ENCODE measurements around the gene IL1RAPL1. TPM values are rescaled to one million over a fixed set of nuclear protein-coding genes. Genes with fewer than 3 reads are reported as not detected.

Gene IL1RAPL1
- total and polyA plus RNA-seq, 2 donors (not counting 3 experiments of a cell fraction or from before 2014, with no cell fraction given), result 0.79 to 1.3 TPM

- Histone ChIP-seq H3K4me2 (ENCODE audit: insufficient read depth, low read length) (no peak overlapping the region), H3K36me3 (ENCODE audit: control insufficient read depth in 2 of 2, extremely low read depth in 1 of 2, insufficient read depth in 2 of 2, low read length in 2 of 2) (no peaks in the 10 kb centered on the region), H3K4me1 (ENCODE audit: control insufficient read depth, extremely low read depth, insufficient read depth, low read length) (no peaks in the 10 kb centered on the region), H4K20me1 (replicated peaks; ENCODE audit: control insufficient read depth, extremely low read depth, insufficient read depth, low read length) (no peaks in the 10 kb centered on the region), H3K79me2 (ENCODE audit: control insufficient read depth, insufficient read depth, low read length) (no peaks in the 10 kb centered on the region), H3K4me3 (replicated peaks in 1 of 3; ENCODE audit: insufficient read depth in 1 of 3, low read depth in 1 of 3, low read length in 3 of 3) (no peak overlapping the region), H3K9me3 (replicated peaks; ENCODE audit: control insufficient read depth, insufficient read depth, low read length) (no peaks in the 10 kb centered on the region), H3K9me1 (replicated peaks; ENCODE audit: control insufficient read depth, extremely low read depth, insufficient read depth, low read length) (no peaks in the 10 kb centered on the region), H2AFZ (ENCODE audit: low read depth, low read length) (no peak overlapping the region), H3K27ac (ENCODE audit: insufficient read depth, low read depth, low read length) (no peak overlapping the region), H3K9ac (replicated peaks; ENCODE audit: extremely low read depth, insufficient read depth, low read length) (no peak overlapping the region), H3K27me3 (ENCODE audit: control insufficient read depth in 2 of 2, insufficient read depth in 2 of 2, low read length in 2 of 2) (no peaks in the 10 kb centered on the region)
- dilution Hi-C loops (cut with MboI; ENCODE audit: extremely low pct_ligation_motif_present, low sequenced_read_pairs), result no loop called here
- POLR2A ChIA-PET, result no interaction called here
- DNase-seq (ENCODE audit: low read depth, low spot score) (no peak), FAIRE-seq (no peak)
- CTCF ChIA-PET, result no interaction called here
- no TSS peak for BruUV-seq (replicated peaks)
- intact Hi-C loops (cut with micrococcal nuclease), result no loop called here
- TF ChIP-seq FOS (IDR thresholded peaks at IDR 0.05; ENCODE audit: borderline replicate concordance, insufficient read depth, low read length) (no peak), POLR2AphosphoS5 (IDR thresholded peaks at IDR 0.05; ENCODE audit: insufficient read depth, low read depth, low read length) (no peak), EZH2 (IDR thresholded peaks at IDR 0.05; ENCODE audit: borderline replicate concordance, low read depth, low read length, severe bottlenecking) (no peak), POLR2A (IDR thresholded peaks at IDR 0.05; ENCODE audit: low read depth, low read length) (no peak), GATA2 (IDR thresholded peaks at IDR 0.05; ENCODE audit: insufficient read depth, insufficient read length, low read depth, low read length) (no peak)
- TF ChIP-seq, protein P1, sequence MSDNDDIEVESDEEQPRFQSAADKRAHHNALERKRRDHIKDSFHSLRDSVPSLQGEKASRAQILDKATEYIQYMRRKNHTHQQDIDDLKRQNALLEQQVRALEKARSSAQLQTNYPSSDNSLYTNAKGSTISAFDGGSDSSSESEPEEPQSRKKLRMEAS (IDR thresholded peaks at IDR 0.05; ENCODE audit: insufficient read depth, insufficient read length), result no peak
Observed at GRCh38 chrX:29275928-29276327, 688.7 kb downstream of the IL1RAPL1 start.

DNA sequence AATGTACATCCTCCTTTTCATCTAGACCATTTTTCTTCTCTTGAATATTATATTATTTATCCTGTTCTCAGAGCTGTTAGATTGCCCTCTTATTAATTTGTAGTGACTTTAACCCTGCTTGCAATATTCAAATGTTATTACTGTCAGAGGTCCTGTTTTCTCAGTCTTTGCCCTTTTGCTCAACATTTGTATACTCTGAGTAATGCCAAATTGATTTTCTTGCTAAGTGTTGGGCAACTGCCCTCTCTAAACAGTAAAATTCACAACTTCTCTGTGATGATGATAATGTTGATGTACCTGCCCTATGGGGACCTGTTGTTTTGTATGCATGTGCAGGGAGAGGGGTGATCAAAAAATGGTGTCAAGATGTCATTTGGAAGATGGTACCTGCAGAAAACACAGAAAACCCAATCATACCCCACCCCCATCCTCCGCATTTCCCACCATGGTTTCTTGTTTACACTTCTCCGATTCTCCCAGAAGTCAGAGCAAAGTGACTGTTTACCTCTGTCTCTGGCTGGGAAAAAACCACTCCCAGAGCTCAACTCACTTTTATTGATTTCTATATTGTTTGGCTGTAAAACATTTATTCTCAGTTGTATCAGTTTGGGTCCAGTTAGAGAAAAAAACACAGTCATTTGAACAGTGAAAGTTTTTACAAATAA is 694.0 kb downstream of the IL1RAPL1 start:
- TF ChIP-seq, protein P2, sequence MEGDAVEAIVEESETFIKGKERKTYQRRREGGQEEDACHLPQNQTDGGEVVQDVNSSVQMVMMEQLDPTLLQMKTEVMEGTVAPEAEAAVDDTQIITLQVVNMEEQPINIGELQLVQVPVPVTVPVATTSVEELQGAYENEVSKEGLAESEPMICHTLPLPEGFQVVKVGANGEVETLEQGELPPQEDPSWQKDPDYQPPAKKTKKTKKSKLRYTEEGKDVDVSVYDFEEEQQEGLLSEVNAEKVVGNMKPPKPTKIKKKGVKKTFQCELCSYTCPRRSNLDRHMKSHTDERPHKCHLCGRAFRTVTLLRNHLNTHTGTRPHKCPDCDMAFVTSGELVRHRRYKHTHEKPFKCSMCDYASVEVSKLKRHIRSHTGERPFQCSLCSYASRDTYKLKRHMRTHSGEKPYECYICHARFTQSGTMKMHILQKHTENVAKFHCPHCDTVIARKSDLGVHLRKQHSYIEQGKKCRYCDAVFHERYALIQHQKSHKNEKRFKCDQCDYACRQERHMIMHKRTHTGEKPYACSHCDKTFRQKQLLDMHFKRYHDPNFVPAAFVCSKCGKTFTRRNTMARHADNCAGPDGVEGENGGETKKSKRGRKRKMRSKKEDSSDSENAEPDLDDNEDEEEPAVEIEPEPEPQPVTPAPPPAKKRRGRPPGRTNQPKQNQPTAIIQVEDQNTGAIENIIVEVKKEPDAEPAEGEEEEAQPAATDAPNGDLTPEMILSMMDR (IDR thresholded peaks at IDR 0.05; ENCODE audit: extremely low read depth in 1 of 2, insufficient read depth in 1 of 2, low read depth in 1 of 2, low read length in 2 of 2), result no peak
- TF ChIP-seq POLR2AphosphoS5 (IDR thresholded peaks at IDR 0.05; ENCODE audit: insufficient read depth, low read depth, low read length), result no peak
- TF ChIP-seq FOS (IDR thresholded peaks at IDR 0.05; ENCODE audit: borderline replicate concordance, insufficient read depth, low read length), result no peak
- TF ChIP-seq JUN (IDR thresholded peaks at IDR 0.05; ENCODE audit: borderline replicate concordance, insufficient read depth, insufficient read length, low read depth), result no peak
- TF ChIP-seq, protein P1 (IDR thresholded peaks at IDR 0.05; ENCODE audit: insufficient read depth, insufficient read length), result no peak
- TF ChIP-seq POLR2A (IDR thresholded peaks at IDR 0.05; ENCODE audit: low read depth, low read length), result no peak
- TF ChIP-seq MYC (IDR thresholded peaks at IDR 0.05; ENCODE audit: low read depth, low read length), result no peak
- no peak for TF ChIP-seq EZH2 (IDR thresholded peaks at IDR 0.05; ENCODE audit: borderline replicate concordance, low read depth, low read length, severe bottlenecking)
- TF ChIP-seq GATA2 (IDR thresholded peaks at IDR 0.05; ENCODE audit: insufficient read depth, insufficient read length, low read depth, low read length), result no peak
- no peaks in the 10 kb centered on the region for H3K9me3 ChIP-seq (replicated peaks; ENCODE audit: control insufficient read depth, insufficient read depth, low read length)
- H3K9ac ChIP-seq (replicated peaks; ENCODE audit: extremely low read depth, insufficient read depth, low read length), result no peak overlapping the region
- no peaks in the 10 kb centered on the region for H3K9me1 ChIP-seq (replicated peaks; ENCODE audit: control insufficient read depth, extremely low read depth, insufficient read depth, low read length)
- no peak overlapping the region for H3K27ac ChIP-seq (ENCODE audit: insufficient read depth, low read depth, low read length)
- H3K4me1 ChIP-seq (ENCODE audit: control insufficient read depth, extremely low read depth, insufficient read depth, low read length), result no peaks in the 10 kb centered on the region
- intact Hi-C loops (cut with micrococcal nuclease) (no loop called here), dilution Hi-C loops (cut with MboI; ENCODE audit: extremely low pct_ligation_motif_present, low sequenced_read_pairs) (no loop called here)
- no peak for DNase-seq (ENCODE audit: low read depth, low spot score)
- no peaks in the 10 kb centered on the region for H3K79me2 ChIP-seq (ENCODE audit: control insufficient read depth, insufficient read depth, low read length)
- no peak overlapping the region for H2AFZ ChIP-seq (ENCODE audit: low read depth, low read length)
- H3K4me3 ChIP-seq (replicated peaks in 1 of 3; ENCODE audit: insufficient read depth in 1 of 3, low read depth in 1 of 3, low read length in 3 of 3), result no peak overlapping the region
- BruUV-seq (replicated peaks), result no TSS peak
- ChIA-PET POLR2A (no interaction called here), CTCF (no interaction called here)
- no peaks in the 10 kb centered on the region for H4K20me1 ChIP-seq (replicated peaks; ENCODE audit: control insufficient read depth, extremely low read depth, insufficient read depth, low read length)
- H3K4me2 ChIP-seq (ENCODE audit: insufficient read depth, low read length), result no peak overlapping the region
- no peaks in the 10 kb centered on the region for H3K36me3 ChIP-seq (ENCODE audit: control insufficient read depth in 2 of 2, extremely low read depth in 1 of 2, insufficient read depth in 2 of 2, low read length in 2 of 2)
- no peak for FAIRE-seq
- H3K27me3 ChIP-seq (ENCODE audit: control insufficient read depth in 2 of 2, insufficient read depth in 2 of 2, low read length in 2 of 2), result no peaks in the 10 kb centered on the region

Data from endothelial cell of umbilical vein (primary cell).